ENCODE measurements around the gene FOXP1.

DNA sequence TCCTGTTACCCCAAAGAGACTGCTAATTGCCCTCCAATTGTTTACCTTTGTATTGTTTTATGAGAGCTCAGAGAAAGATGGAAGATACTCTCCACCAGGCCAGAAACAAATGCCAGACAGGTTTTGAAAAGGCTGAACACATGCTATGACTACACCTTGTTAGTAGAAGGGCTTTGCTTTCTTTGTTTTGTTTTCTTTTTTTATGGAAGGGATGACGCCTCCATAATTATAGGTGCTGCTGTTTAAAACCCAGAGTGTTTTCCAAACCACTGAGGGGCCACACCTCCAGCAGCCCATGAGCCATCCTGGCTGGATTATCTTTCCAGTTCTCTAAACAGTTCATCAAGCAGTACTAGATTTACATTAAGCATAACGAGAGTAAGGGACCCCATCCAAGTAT, 5.6 kb upstream of the FOXP1 start:
- TF ChIP-seq FOXK2 (IDR thresholded peaks at IDR 0.05), result no peak
- TF ChIP-seq ZNF384 (IDR thresholded peaks at IDR 0.05), result no peak
- TF ChIP-seq SP1 (IDR thresholded peaks at IDR 0.05), result no peak
- TF ChIP-seq BHLHE40 (IDR thresholded peaks at IDR 0.05; ENCODE audit: borderline replicate concordance), result no peak
- no peak for TF ChIP-seq FOXA1 (IDR thresholded peaks at IDR 0.05)
- TF ChIP-seq L3MBTL2 (conservative IDR thresholded peaks at IDR 0.05), result no peak
- TF ChIP-seq FOXM1 (IDR thresholded peaks at IDR 0.05; ENCODE audit: borderline replicate concordance), result no peak
- no peak for TF ChIP-seq ARNT (IDR thresholded peaks at IDR 0.05)
- TF ChIP-seq, protein P1, sequence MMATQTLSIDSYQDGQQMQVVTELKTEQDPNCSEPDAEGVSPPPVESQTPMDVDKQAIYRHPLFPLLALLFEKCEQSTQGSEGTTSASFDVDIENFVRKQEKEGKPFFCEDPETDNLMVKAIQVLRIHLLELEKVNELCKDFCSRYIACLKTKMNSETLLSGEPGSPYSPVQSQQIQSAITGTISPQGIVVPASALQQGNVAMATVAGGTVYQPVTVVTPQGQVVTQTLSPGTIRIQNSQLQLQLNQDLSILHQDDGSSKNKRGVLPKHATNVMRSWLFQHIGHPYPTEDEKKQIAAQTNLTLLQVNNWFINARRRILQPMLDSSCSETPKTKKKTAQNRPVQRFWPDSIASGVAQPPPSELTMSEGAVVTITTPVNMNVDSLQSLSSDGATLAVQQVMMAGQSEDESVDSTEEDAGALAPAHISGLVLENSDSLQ (IDR thresholded peaks at IDR 0.05), result no peak
- TF ChIP-seq ELF4 (IDR thresholded peaks at IDR 0.05), result no peak
- no peak for TF ChIP-seq TARDBP (IDR thresholded peaks at IDR 0.05)

Measured in HEK293T (cell line).